Neuronal stem cell (in vitro differentiated cells): ENCODE measurements around the gene GRM8.

Source experiments
- DNase-seq: peaks from one replicate; pipeline ENCODE4 v3.0.0-alpha.2; 2013; ENCODE audit warnings: low spot score
- H2AFZ ChIP-seq: one replicate; pipeline ENCODE4 v1.6.1; 2013; ENCODE audit warnings: mild to moderate bottlenecking, low read length, inconsistent platforms
- H2AK5ac ChIP-seq: 2 replicates; pipeline ENCODE4 v1.6.1; 2013; ENCODE audit warnings: low read depth, mild to moderate bottlenecking, inconsistent platforms, low read length, moderate library complexity, mixed read lengths
- H2BK120ac ChIP-seq: 2 replicates; pipeline ENCODE4 v1.6.1; 2013; ENCODE audit warnings: low read depth, mild to moderate bottlenecking, inconsistent platforms, low read length, moderate library complexity, mixed read lengths
- H2BK12ac ChIP-seq: one replicate; pipeline ENCODE4 v1.6.1; 2013; ENCODE audit warnings: low read length, inconsistent platforms
- H2BK15ac ChIP-seq: 2 replicates; pipeline ENCODE4 v1.6.1; 2013; ENCODE audit warnings: mild to moderate bottlenecking, low read length, inconsistent platforms, mixed read lengths
- H2BK5ac ChIP-seq: one replicate; pipeline ENCODE4 v1.6.1; 2013; ENCODE audit warnings: inconsistent platforms, mild to moderate bottlenecking, low read length, moderate library complexity
- H3K14ac ChIP-seq: one replicate; pipeline ENCODE4 v1.6.1; 2013; ENCODE audit warnings: low read length, inconsistent platforms
- H3K18ac ChIP-seq: 2 replicates; pipeline ENCODE4 v1.6.1; 2013; ENCODE audit warnings: low read length, inconsistent platforms
- H3K23ac ChIP-seq: 2 replicates; pipeline ENCODE4 v1.6.1; 2013; ENCODE audit warnings: low read depth, mild to moderate bottlenecking, mixed read lengths, low read length, inconsistent platforms; ENCODE audit not compliant: poor library complexity
- H3K27ac ChIP-seq: replicated peaks from 3 replicates; pipeline ENCODE4 v1.5.1; 2013; ENCODE audit warnings: low read length, inconsistent platforms
- H3K27me3 ChIP-seq, 3 experiments: 2 replicates each; pipeline ENCODE4 v1.6.1; 2013; ENCODE audit warnings: low read length in 3 of 3, mild to moderate bottlenecking in 2 of 3, inconsistent platforms in 1 of 3, low read depth in 1 of 3, mixed read lengths in 1 of 3, moderate library complexity in 1 of 3; ENCODE audit not compliant: control insufficient read depth in 3 of 3, insufficient read depth in 3 of 3
- H3K36me3 ChIP-seq, 2 donors: replicated peaks in 1 of 2; 2 replicates each; pipeline ENCODE4 v1.6.1; 2013; ENCODE audit warnings: low read length in 2 of 2; ENCODE audit not compliant: control insufficient read depth in 2 of 2, insufficient read depth in 2 of 2
- H3K4ac ChIP-seq: 2 replicates; pipeline ENCODE4 v1.6.1; 2013; ENCODE audit warnings: inconsistent platforms, mild to moderate bottlenecking, low read length, moderate library complexity
- H3K4me1 ChIP-seq, 2 donors: 1 replicate in 1 of 2; 2 replicates in 1 of 2; pipeline ENCODE4 v1.6.1; 2013; ENCODE audit warnings: low read length in 2 of 2, low read depth in 1 of 2; ENCODE audit not compliant: control insufficient read depth in 2 of 2, insufficient read depth in 1 of 2
- H3K4me2 ChIP-seq: one replicate; pipeline ENCODE4 v1.6.1; 2013; ENCODE audit warnings: mild to moderate bottlenecking, low read length, inconsistent platforms; ENCODE audit not compliant: insufficient read depth, poor library complexity, severe bottlenecking
- H3K4me3 ChIP-seq, 2 donors: 2 replicates each; pipeline ENCODE4 v1.5.1; 2013; ENCODE audit warnings: low read length in 2 of 2, mild to moderate bottlenecking in 2 of 2, inconsistent platforms in 1 of 2, moderate library complexity in 1 of 2
- H3K79me1 ChIP-seq: one replicate; pipeline ENCODE4 v1.6.1; 2013; ENCODE audit warnings: low read depth, mild to moderate bottlenecking, inconsistent platforms, low read length, moderate library complexity
- H3K9ac ChIP-seq: one replicate; pipeline ENCODE4 v1.6.1; 2013; ENCODE audit warnings: mild to moderate bottlenecking, low read depth, low read length, inconsistent platforms; ENCODE audit not compliant: poor library complexity
- H3K9me3 ChIP-seq, 2 donors: replicated peaks in 1 of 2; 2 replicates each; pipeline versions ENCODE3 to v1.6.1; 2013; ENCODE audit warnings: low read length in 2 of 2, mild to moderate bottlenecking in 2 of 2, inconsistent platforms in 1 of 2, low read depth in 1 of 2, mixed read lengths in 1 of 2, moderate library complexity in 1 of 2; ENCODE audit not compliant: control insufficient read depth in 2 of 2, insufficient read depth in 1 of 2
- H4K8ac ChIP-seq: one replicate; pipeline ENCODE4 v1.6.1; 2013; ENCODE audit warnings: low read depth, mild to moderate bottlenecking, inconsistent platforms, low read length, moderate library complexity
- H4K91ac ChIP-seq: one replicate; pipeline ENCODE4 v1.6.1; 2013; ENCODE audit warnings: low read length, low read depth, mild to moderate bottlenecking, inconsistent platforms; ENCODE audit not compliant: poor library complexity
- WGBS, 2 donors: extraction: QIAGEN DNeasy Blood & Tissue Kit; methylation state at CpG; one replicate each; pipeline ENCODE4 v1.1.7; 2013; ENCODE audit warnings: missing lambda C conversion rate in 2 of 2, mixed read lengths in 1 of 2; ENCODE audit not compliant: insufficient read length in 2 of 2, insufficient replicate concordance in 1 of 2; ENCODE audit errors: extremely low coverage in 2 of 2; 5-methylcytosine and 5-hydroxymethylcytosine counted together

The GRM8 gene

DNA sequence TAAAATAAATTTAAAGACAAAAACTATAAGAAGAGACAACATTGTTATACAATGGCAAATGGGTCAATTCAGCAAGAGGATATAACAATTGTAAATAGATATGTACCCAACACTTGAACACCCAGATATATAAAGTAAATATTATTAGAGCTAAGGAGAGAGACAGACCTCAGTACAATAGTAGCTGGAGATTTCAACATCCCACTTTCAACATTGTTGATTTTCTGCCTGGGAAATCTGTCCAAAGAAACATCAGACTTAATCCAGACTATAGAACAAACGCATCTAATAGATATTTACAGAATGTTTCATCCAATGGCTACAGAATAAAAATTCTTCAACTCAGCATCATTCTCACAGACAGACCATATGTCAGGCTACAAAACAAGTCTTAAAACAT, 256.1 kb downstream of the GRM8 start:
- Histone ChIP-seq H3K4me1 (no peaks in the 10 kb centered on the region), H3K23ac (no peak overlapping the region), H3K36me3 (no peaks in the 10 kb centered on the region), H3K79me1 (no peaks in the 10 kb centered on the region), H3K27ac (no peak overlapping the region), H3K9ac (no peak overlapping the region), H3K9me3 (peaks cover 0 to 1% of the 10 kb centered on the region in 2 donors), H3K4me3 (no peak overlapping the region), H2BK120ac (no peak overlapping the region), H3K14ac (no peak overlapping the region), H4K91ac (no peak overlapping the region), H3K27me3 (no peaks in the 10 kb centered on the region), H3K18ac (no peak overlapping the region), H4K8ac (no peak overlapping the region), H3K4me2 (no peak overlapping the region), H2AK5ac (no peak overlapping the region), H2BK15ac (no peak overlapping the region), H2BK5ac (no peak overlapping the region), H3K4ac (no peak overlapping the region), H2AFZ (no peak overlapping the region), H2BK12ac (no peak overlapping the region)
- no peak for DNase-seq
- WGBS, 2 donors, result no CpG with 5 or more reads among the region's 1 CpG

GRCh38 chr7:126993626-126994213, 259.0 kb downstream of the GRM8 start:
- DNase-seq, result no peak
- Histone ChIP-seq H3K27me3 (no peaks in the 10 kb centered on the region), H3K27ac (no peak overlapping the region), H2BK120ac (no peak overlapping the region), H3K36me3 (no peaks in the 10 kb centered on the region), H4K8ac (no peak overlapping the region), H3K4me2 (no peak overlapping the region), H3K9me3 (peaks cover 0 to 1% of the 10 kb centered on the region in 2 donors), H3K18ac (no peak overlapping the region), H2BK15ac (no peak overlapping the region), H2BK12ac (peak overlapping the region; percentile 49), H3K23ac (no peak overlapping the region), H2BK5ac (no peak overlapping the region), H2AK5ac (no peak overlapping the region), H3K4me1 (no peaks in the 10 kb centered on the region), H3K4ac (no peak overlapping the region), H4K91ac (no peak overlapping the region), H3K9ac (no peak overlapping the region), H3K4me3 (no peak overlapping the region), H3K14ac (peak overlapping the region; percentile 44), H3K79me1 (no peaks in the 10 kb centered on the region), H2AFZ (no peak overlapping the region)
- no CpG with 5 or more reads among the region's 2 CpGs for WGBS, 2 donors

DNA sequence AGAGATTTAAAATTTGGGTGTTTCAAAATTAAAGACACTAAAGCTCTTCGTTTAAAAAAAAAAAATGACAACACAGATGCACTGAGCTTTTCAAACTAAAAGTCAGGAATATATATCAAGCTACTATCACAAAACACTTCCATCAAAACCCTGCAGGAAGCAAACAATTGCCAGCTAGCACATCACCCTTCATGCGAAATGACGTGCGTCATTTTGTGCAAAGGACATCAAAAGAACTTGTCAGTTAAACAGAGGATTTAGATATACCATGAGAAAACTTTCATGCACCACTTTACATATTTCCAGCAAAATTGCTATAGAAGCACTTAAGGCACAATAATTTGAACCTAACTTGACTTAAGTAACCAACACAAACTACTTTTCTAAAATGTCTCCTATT, 264.7 kb downstream of the GRM8 start:
- Histone ChIP-seq H2AFZ (no peak overlapping the region), H2BK15ac (no peak overlapping the region), H3K27ac (no peak overlapping the region), H3K36me3 (no peaks in the 10 kb centered on the region), H3K79me1 (no peaks in the 10 kb centered on the region), H3K4me3 (no peak overlapping the region), H3K9ac (no peak overlapping the region), H3K18ac (no peak overlapping the region), H3K4me1 (no peaks in the 10 kb centered on the region), H2BK5ac (no peak overlapping the region), H2BK12ac (no peak overlapping the region), H3K23ac (no peak overlapping the region), H4K91ac (no peak overlapping the region), H4K8ac (no peak overlapping the region), H2AK5ac (no peak overlapping the region), H3K4ac (no peak overlapping the region), H2BK120ac (no peak overlapping the region), H3K14ac (no peak overlapping the region), H3K9me3 (no peaks in the 10 kb centered on the region), H3K27me3 (no peaks in the 10 kb centered on the region), H3K4me2 (no peak overlapping the region)
- no CpG with 5 or more reads among the region's 4 CpGs for WGBS, 2 donors
- DNase-seq, result no peak

GRCh38 chr7:126979722-126980121, 273.0 kb downstream of the GRM8 start:
- Histone ChIP-seq H3K4me2 (no peak overlapping the region), H3K4ac (no peak overlapping the region), H3K27me3 (no peaks in the 10 kb centered on the region), H2BK12ac (no peak overlapping the region), H2BK5ac (no peak overlapping the region), H3K9ac (no peak overlapping the region), H3K79me1 (no peaks in the 10 kb centered on the region), H3K4me1 (no peaks in the 10 kb centered on the region), H3K9me3 (no peaks in the 10 kb centered on the region), H2BK120ac (no peak overlapping the region), H3K23ac (no peak overlapping the region), H2AK5ac (no peak overlapping the region), H2AFZ (no peak overlapping the region), H3K14ac (no peak overlapping the region), H4K91ac (no peak overlapping the region), H4K8ac (no peak overlapping the region), H3K27ac (no peak overlapping the region), H3K4me3 (no peak overlapping the region), H3K18ac (no peak overlapping the region), H2BK15ac (no peak overlapping the region), H3K36me3 (no peaks in the 10 kb centered on the region)
- no peak for DNase-seq
- no CpG with 5 or more reads among the region's 2 CpGs for WGBS, 2 donors
